ENCODE results near the gene LIMS1.

LIMS1 gene

GRCh38 chr2:108625186-108625827 lies 91.0 kb downstream of the LIMS1 start:
- Mint-ChIP-seq H3K4me3 (no peak overlapping the region), H3K27ac (no peak overlapping the region), H3K36me3 (no peaks in the 10 kb centered on the region), H3K9me3 (ENCODE audit: low read depth) (no peaks in the 10 kb centered on the region), H3K4me1 (ENCODE audit: low read depth) (peaks cover 66% of the 10 kb centered on the region), H3K27me3 (no peaks in the 10 kb centered on the region)

GRCh38 chr2:108625828-108626195 lies 91.5 kb downstream of the LIMS1 start:
- Mint-ChIP-seq H3K4me3 (no peak overlapping the region), H3K27me3 (no peaks in the 10 kb centered on the region), H3K9me3 (ENCODE audit: low read depth) (no peaks in the 10 kb centered on the region), H3K4me1 (ENCODE audit: low read depth) (peaks cover 66% of the 10 kb centered on the region), H3K36me3 (no peaks in the 10 kb centered on the region), H3K27ac (peak overlapping the region; percentile 28)

GRCh38 chr2:108626995-108627394 lies 92.7 kb downstream of the LIMS1 start:
- Mint-ChIP-seq H3K36me3 (no peaks in the 10 kb centered on the region), H3K27me3 (no peaks in the 10 kb centered on the region), H3K4me1 (ENCODE audit: low read depth) (peaks cover 62% of the 10 kb centered on the region), H3K9me3 (ENCODE audit: low read depth) (no peaks in the 10 kb centered on the region), H3K4me3 (no peak overlapping the region), H3K27ac (no peak overlapping the region)

- H3K27ac Mint-ChIP-seq: no peak overlapping the region
Observed at GRCh38 chr2:108627911-108628567, 93.8 kb downstream of the LIMS1 start.

GRCh38 chr2:108628936-108629335 lies 94.7 kb downstream of the LIMS1 start:
- peaks cover 55% of the 10 kb centered on the region for H3K4me1 Mint-ChIP-seq (ENCODE audit: low read depth)
- peak overlapping the region; percentile 35 for H3K27ac Mint-ChIP-seq
- H3K27me3 Mint-ChIP-seq: no peaks in the 10 kb centered on the region
- H3K4me3 Mint-ChIP-seq: peak overlapping the region; percentile 18
- H3K36me3 Mint-ChIP-seq: no peaks in the 10 kb centered on the region
- H3K9me3 Mint-ChIP-seq (ENCODE audit: low read depth): no peaks in the 10 kb centered on the region

More at GRCh38 chr2:108627911-108628567, 93.8 kb downstream of the LIMS1 start:
- H3K9me3 Mint-ChIP-seq (ENCODE audit: low read depth): no peaks in the 10 kb centered on the region
- H3K36me3 Mint-ChIP-seq: no peaks in the 10 kb centered on the region
- no peaks in the 10 kb centered on the region for H3K27me3 Mint-ChIP-seq
- H3K4me3 Mint-ChIP-seq: no peak overlapping the region
- H3K4me1 Mint-ChIP-seq (ENCODE audit: low read depth): peaks cover 58% of the 10 kb centered on the region

GRCh38 chr2:108629417-108629816 lies 95.1 kb downstream of the LIMS1 start:
- Mint-ChIP-seq H3K36me3 (no peaks in the 10 kb centered on the region), H3K27ac (peak overlapping the region; percentile 37), H3K4me1 (ENCODE audit: low read depth) (peaks cover 55% of the 10 kb centered on the region), H3K4me3 (no peak overlapping the region), H3K9me3 (ENCODE audit: low read depth) (no peaks in the 10 kb centered on the region), H3K27me3 (no peaks in the 10 kb centered on the region)

GRCh38 chr2:108630567-108631405 lies 96.5 kb downstream of the LIMS1 start:
- Mint-ChIP-seq H3K36me3 (no peaks in the 10 kb centered on the region), H3K4me3 (no peak overlapping the region), H3K9me3 (ENCODE audit: low read depth) (no peaks in the 10 kb centered on the region), H3K27me3 (no peaks in the 10 kb centered on the region), H3K27ac (no peak overlapping the region), H3K4me1 (ENCODE audit: low read depth) (peaks cover 51% of the 10 kb centered on the region)

- peaks cover 45% of the 10 kb centered on the region for H3K4me1 Mint-ChIP-seq (ENCODE audit: low read depth)
- H3K36me3 Mint-ChIP-seq: no peaks in the 10 kb centered on the region
- H3K4me3 Mint-ChIP-seq: no peak overlapping the region
- H3K27me3 Mint-ChIP-seq: no peaks in the 10 kb centered on the region
- no peaks in the 10 kb centered on the region for H3K9me3 Mint-ChIP-seq (ENCODE audit: low read depth)
- no peak overlapping the region for H3K27ac Mint-ChIP-seq
Observed at GRCh38 chr2:108632332-108633160, 98.3 kb downstream of the LIMS1 start.

- Mint-ChIP-seq H3K27me3 (no peaks in the 10 kb centered on the region), H3K4me3 (no peak overlapping the region), H3K27ac (no peak overlapping the region), H3K36me3 (no peaks in the 10 kb centered on the region), H3K4me1 (ENCODE audit: low read depth) (peaks cover 41% of the 10 kb centered on the region), H3K9me3 (ENCODE audit: low read depth) (no peaks in the 10 kb centered on the region)
Observed at GRCh38 chr2:108633409-108633808, 99.1 kb downstream of the LIMS1 start.

GRCh38 chr2:108634011-108634410 lies 99.7 kb downstream of the LIMS1 start:
- H3K27me3 Mint-ChIP-seq: no peaks in the 10 kb centered on the region
- H3K4me3 Mint-ChIP-seq: no peak overlapping the region

GRCh38 chr2:108634576-108635160 lies 100.4 kb downstream of the LIMS1 start:
- Mint-ChIP-seq H3K4me1 (ENCODE audit: low read depth) (peaks cover 30% of the 10 kb centered on the region), H3K4me3 (no peak overlapping the region), H3K27me3 (no peaks in the 10 kb centered on the region), H3K9me3 (ENCODE audit: low read depth) (no peaks in the 10 kb centered on the region), H3K27ac (no peak overlapping the region), H3K36me3 (no peaks in the 10 kb centered on the region)

More at GRCh38 chr2:108634011-108634410, 99.7 kb downstream of the LIMS1 start:
- Mint-ChIP-seq H3K36me3 (no peaks in the 10 kb centered on the region), H3K9me3 (ENCODE audit: low read depth) (no peaks in the 10 kb centered on the region), H3K4me1 (ENCODE audit: low read depth) (peaks cover 36% of the 10 kb centered on the region), H3K27ac (no peak overlapping the region)

GRCh38 chr2:108635630-108636354 lies 101.5 kb downstream of the LIMS1 start:
- peaks cover 23% of the 10 kb centered on the region for H3K4me1 Mint-ChIP-seq (ENCODE audit: low read depth)
- H3K9me3 Mint-ChIP-seq (ENCODE audit: low read depth): no peaks in the 10 kb centered on the region
- no peaks in the 10 kb centered on the region for H3K27me3 Mint-ChIP-seq
- no peak overlapping the region for H3K4me3 Mint-ChIP-seq
- no peaks in the 10 kb centered on the region for H3K36me3 Mint-ChIP-seq
- H3K27ac Mint-ChIP-seq: no peak overlapping the region

- Mint-ChIP-seq H3K27me3 (no peaks in the 10 kb centered on the region), H3K4me3 (no peak overlapping the region), H3K27ac (no peak overlapping the region), H3K9me3 (ENCODE audit: low read depth) (no peaks in the 10 kb centered on the region), H3K36me3 (no peaks in the 10 kb centered on the region), H3K4me1 (ENCODE audit: low read depth) (peaks cover 17% of the 10 kb centered on the region)
Observed at GRCh38 chr2:108637304-108637669, 103.0 kb downstream of the LIMS1 start.

GRCh38 chr2:108640731-108641130 lies 106.5 kb downstream of the LIMS1 start:
- H3K27ac Mint-ChIP-seq: no peak overlapping the region

More at GRCh38 chr2:108640731-108641130, 106.5 kb downstream of the LIMS1 start:
- Mint-ChIP-seq H3K4me1 (ENCODE audit: low read depth) (peaks cover 5% of the 10 kb centered on the region), H3K4me3 (no peak overlapping the region), H3K9me3 (ENCODE audit: low read depth) (no peaks in the 10 kb centered on the region), H3K36me3 (peaks cover 4% of the 10 kb centered on the region), H3K27me3 (no peaks in the 10 kb centered on the region)

Measured in activated naive CD8-positive, alpha-beta T cell (primary cell).